Mesothelial cell of epicardium (in vitro differentiated cells): Measurements from ENCODE around the gene AKAP8. TPM values are rescaled to one million over a fixed set of nuclear protein-coding genes. Genes with fewer than 3 reads are reported as not detected.
A peak's percentile ranks its signal among the peaks of the same experiment; 100 is the strongest.

ENCODE experiments used
- DNase-seq, 2 experiments: peaks; one replicate each; pipeline ENCODE4 v3.0.0; 2021; ENCODE audit warnings: low spot score in 2 of 2; ENCODE audit not compliant: unreplicated experiment in 2 of 2
- H3K27ac Mint-ChIP-seq: 2 replicates; pipeline ENCODE4 v1.8.0; 2021; ENCODE audit warnings: mixed read lengths
- H3K27me3 Mint-ChIP-seq: 2 replicates; pipeline ENCODE4 v1.8.0; 2021; ENCODE audit warnings: low read depth, mixed read lengths
- H3K36me3 Mint-ChIP-seq: 2 replicates; pipeline ENCODE4 v1.8.0; 2021; ENCODE audit warnings: mixed read lengths
- H3K4me1 Mint-ChIP-seq: 2 replicates; pipeline ENCODE4 v1.8.0; 2021; ENCODE audit warnings: mixed read lengths
- H3K4me3 Mint-ChIP-seq: 2 replicates; pipeline ENCODE4 v1.8.0; 2021; ENCODE audit warnings: mild to moderate bottlenecking, moderate library complexity, mixed read lengths
- H3K9me3 Mint-ChIP-seq: 2 replicates; pipeline ENCODE4 v1.8.0; 2021; ENCODE audit warnings: mixed read lengths
- total RNA-seq: library from RNA; stranded (reverse); gene quantifications from 3 replicates; pipeline ENCODE4 v1.2.1, GENCODE V29; 2021
- TF ChIP-seq, protein P1 (sequence below): fragments of 200-600 bp; sonication (generic); IDR thresholded peaks from one replicate; pipeline ENCODE4 v1.5.0; 2021; ENCODE audit warnings: antibody characterized with exemption; ENCODE audit not compliant: unreplicated experiment

The AKAP8 gene
- total RNA-seq, 1 donor from 2014 or later, result 43.5 TPM

DNA sequence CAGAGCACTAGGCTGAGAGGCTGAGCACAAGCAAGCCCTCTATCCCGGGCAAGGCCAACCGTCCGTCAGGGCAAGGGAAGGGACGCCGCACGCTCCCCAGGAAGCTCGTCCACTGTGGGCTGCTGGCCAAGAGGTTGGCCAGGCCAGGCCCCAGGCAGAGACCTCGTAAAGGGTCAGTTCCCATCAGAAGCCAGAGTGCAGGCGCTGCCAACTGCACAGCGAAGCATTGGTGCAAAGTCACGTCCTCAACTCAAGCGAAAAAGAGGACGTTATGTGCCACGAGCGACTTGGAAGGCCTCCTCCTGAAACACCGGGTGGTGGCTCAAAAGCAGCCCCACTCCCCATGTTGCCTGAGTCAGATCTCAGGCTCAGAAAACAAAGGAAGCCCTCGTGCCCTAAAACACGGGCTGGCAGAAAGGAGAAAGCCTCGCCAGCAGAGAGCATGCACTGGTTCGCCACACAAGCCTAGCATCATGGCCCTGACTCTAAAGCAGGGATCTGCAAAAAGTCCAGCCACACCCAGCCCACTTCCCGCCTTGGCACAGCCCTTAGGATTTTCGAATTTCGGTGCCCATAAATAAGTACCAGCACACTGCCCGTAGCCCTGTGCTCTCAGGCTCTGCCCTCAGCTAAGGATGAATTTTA lies 4.7 kb downstream of the AKAP8 start:
- TF ChIP-seq, protein P1, sequence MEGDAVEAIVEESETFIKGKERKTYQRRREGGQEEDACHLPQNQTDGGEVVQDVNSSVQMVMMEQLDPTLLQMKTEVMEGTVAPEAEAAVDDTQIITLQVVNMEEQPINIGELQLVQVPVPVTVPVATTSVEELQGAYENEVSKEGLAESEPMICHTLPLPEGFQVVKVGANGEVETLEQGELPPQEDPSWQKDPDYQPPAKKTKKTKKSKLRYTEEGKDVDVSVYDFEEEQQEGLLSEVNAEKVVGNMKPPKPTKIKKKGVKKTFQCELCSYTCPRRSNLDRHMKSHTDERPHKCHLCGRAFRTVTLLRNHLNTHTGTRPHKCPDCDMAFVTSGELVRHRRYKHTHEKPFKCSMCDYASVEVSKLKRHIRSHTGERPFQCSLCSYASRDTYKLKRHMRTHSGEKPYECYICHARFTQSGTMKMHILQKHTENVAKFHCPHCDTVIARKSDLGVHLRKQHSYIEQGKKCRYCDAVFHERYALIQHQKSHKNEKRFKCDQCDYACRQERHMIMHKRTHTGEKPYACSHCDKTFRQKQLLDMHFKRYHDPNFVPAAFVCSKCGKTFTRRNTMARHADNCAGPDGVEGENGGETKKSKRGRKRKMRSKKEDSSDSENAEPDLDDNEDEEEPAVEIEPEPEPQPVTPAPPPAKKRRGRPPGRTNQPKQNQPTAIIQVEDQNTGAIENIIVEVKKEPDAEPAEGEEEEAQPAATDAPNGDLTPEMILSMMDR, result no peak
- H3K4me3 Mint-ChIP-seq, result no peak overlapping the region
- peak overlapping the region; percentile 53 for H3K27ac Mint-ChIP-seq
- H3K36me3 Mint-ChIP-seq, result peaks cover 13% of the 10 kb centered on the region
- H3K9me3 Mint-ChIP-seq, result no peaks in the 10 kb centered on the region
- H3K4me1 Mint-ChIP-seq, result peaks cover 18% of the 10 kb centered on the region
- no peaks in the 10 kb centered on the region for H3K27me3 Mint-ChIP-seq
- DNase-seq, result no peak

DNA sequence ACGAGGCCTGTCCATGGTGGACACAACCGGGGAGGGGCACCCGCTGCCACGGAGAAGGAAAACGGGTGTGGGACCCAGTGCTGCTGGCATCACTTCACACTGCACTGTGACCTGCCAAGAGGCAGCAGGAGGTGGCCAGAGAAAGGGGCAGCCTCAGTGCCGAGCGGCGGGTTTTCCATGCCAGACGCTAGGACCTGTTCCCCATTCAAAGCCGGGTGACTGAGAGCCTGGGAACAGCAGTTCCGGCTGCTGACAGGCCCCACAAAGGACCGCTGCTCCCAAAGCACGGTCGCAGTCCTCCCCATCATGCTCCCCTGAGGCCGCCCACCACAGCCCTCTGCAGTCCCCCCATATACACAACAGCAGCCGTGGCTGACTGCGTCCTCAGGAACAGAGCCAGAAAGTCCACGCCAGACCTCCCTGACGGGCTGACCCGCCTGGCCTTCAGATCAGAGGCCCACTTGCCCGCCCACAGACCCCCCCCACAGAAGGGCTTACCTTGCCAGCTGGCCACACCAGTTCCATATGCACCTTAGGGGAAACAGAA lies 5.4 kb downstream of the AKAP8 start:
- no peaks in the 10 kb centered on the region for H3K27me3 Mint-ChIP-seq
- H3K36me3 Mint-ChIP-seq, result peaks cover 13% of the 10 kb centered on the region
- H3K4me3 Mint-ChIP-seq, result no peak overlapping the region
- no peak for DNase-seq
- TF ChIP-seq, protein P1, result no peak
- peaks cover 18% of the 10 kb centered on the region for H3K4me1 Mint-ChIP-seq
- H3K9me3 Mint-ChIP-seq, result no peaks in the 10 kb centered on the region
- no peak overlapping the region for H3K27ac Mint-ChIP-seq

DNA sequence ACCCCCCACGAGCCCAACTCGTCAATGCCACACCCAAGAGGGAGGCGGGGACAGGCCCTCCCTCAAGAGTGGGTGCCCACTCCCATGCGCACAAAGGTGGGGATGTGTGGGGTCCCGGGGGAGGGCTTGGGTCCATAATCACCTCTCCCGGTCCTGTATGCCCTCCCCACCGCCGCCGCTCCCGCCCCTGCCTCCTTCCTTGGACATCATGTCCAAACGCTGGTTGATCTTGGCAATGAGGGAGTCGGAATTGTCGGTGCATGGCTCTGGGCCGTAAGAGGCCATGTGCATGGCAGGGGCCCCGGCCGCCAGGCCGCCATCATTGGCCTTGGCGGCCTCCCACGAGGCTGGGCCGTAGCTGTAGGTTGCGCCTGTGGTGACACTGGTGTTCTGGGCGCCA lies 5.9 kb downstream of the AKAP8 start:
- TF ChIP-seq, protein P1, result no peak
- H3K27me3 Mint-ChIP-seq, result no peaks in the 10 kb centered on the region
- no peaks in the 10 kb centered on the region for H3K9me3 Mint-ChIP-seq
- DNase-seq, result no peak
- peaks cover 18% of the 10 kb centered on the region for H3K4me1 Mint-ChIP-seq
- no peak overlapping the region for H3K27ac Mint-ChIP-seq
- H3K4me3 Mint-ChIP-seq, result no peak overlapping the region
- H3K36me3 Mint-ChIP-seq, result peaks cover 19% of the 10 kb centered on the region

DNA sequence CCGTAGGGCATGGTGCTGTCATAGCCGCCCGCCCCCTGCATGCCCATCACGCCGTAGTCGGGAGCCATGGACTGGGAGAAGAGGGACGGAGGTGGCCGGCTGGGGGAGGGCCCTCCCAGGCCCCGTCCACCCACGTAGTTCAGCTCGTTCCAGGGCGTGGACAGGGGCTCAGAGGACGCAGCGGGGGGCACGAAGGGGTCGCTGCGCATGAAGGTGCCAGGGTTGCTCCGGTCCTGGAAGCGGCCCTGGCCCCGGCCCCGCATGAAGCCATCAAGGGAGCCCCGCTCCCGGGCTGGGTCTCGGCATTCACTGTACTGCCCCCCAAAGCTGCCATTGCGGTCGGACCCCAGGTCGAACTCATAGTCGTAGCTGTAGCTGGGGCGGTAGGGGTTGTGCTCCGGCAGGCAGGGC lies 6.7 kb downstream of the AKAP8 start:
- TF ChIP-seq, protein P1, result no peak
- no peak for DNase-seq
- no peak overlapping the region for H3K4me3 Mint-ChIP-seq
- no peak overlapping the region for H3K27ac Mint-ChIP-seq
- no peaks in the 10 kb centered on the region for H3K27me3 Mint-ChIP-seq
- H3K36me3 Mint-ChIP-seq, result peaks cover 24% of the 10 kb centered on the region
- H3K9me3 Mint-ChIP-seq, result no peaks in the 10 kb centered on the region
- peaks cover 13% of the 10 kb centered on the region for H3K4me1 Mint-ChIP-seq

DNA sequence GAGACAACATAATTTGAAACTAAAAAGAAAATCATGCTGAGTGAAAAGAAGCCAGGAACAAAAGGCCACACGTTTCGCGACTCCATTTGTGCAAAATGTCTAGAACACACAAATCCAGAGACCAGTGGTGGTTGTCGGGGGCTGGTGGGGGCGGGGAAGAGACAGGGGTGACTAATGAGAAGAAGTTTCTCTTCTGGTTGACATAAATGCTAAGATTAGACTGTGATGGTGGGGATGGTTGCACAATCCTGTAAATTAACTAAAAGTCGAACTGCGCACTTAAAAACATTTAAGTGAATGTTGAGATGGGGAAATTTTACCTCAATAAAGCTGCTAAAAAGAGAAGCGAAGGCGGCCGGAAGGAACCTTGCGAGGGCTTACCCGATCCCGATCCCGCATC lies 7.1 kb downstream of the AKAP8 start:
- no peak overlapping the region for H3K27ac Mint-ChIP-seq

More for the DNA sequence above, 7.1 kb downstream of the AKAP8 start:
- Mint-ChIP-seq H3K4me1 (peaks cover 9% of the 10 kb centered on the region), H3K4me3 (no peak overlapping the region), H3K27me3 (no peaks in the 10 kb centered on the region), H3K9me3 (no peaks in the 10 kb centered on the region), H3K36me3 (peaks cover 24% of the 10 kb centered on the region)
- no peak for DNase-seq
- TF ChIP-seq, protein P1, result no peak
